Endothelial cell of umbilical vein (primary cell): ENCODE measurements around the gene SLC6A2.

Experiments
- POLR2A ChIP-seq: IDR thresholded peaks from 2 replicates; pipeline ENCODE4 v1.6.1; 2012; ENCODE audit warnings: low read depth, mild to moderate bottlenecking, control low read depth, low read length
- TF ChIP-seq, protein P1 (sequence below), 2 donors: IDR thresholded peaks; 1 replicate in 1 of 2; 2 replicates in 1 of 2; pipeline ENCODE4 v1.5.1; 2011; ENCODE audit warnings: low read length in 2 of 2, mild to moderate bottlenecking in 2 of 2, moderate library complexity in 2 of 2, control low read depth in 1 of 2, inconsistent platforms in 1 of 2, low read depth in 1 of 2; ENCODE audit not compliant: insufficient read depth in 1 of 2; ENCODE audit errors: extremely low read depth in 1 of 2

DNA sequence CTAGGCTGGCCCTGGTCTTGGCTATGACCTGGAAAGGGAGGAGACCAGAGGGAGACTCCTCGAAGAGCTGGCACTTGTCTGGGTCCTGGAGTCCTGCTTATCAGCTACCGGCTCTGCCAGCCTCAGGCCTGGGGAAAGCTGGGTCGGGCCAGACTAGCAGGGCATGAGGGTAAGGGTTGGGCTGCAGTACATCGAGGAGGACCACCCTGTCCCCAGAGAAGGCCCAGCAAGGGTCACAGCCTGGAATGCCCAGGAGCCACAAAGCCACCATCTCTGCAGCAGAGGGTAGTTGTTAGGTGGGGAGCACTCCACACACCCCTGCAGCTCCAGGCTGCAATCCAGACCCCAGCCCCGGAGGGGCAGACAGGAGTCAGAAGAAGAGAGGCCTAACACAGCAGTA, 54.0 kb downstream of the SLC6A2 start:
- TF ChIP-seq, protein P1, sequence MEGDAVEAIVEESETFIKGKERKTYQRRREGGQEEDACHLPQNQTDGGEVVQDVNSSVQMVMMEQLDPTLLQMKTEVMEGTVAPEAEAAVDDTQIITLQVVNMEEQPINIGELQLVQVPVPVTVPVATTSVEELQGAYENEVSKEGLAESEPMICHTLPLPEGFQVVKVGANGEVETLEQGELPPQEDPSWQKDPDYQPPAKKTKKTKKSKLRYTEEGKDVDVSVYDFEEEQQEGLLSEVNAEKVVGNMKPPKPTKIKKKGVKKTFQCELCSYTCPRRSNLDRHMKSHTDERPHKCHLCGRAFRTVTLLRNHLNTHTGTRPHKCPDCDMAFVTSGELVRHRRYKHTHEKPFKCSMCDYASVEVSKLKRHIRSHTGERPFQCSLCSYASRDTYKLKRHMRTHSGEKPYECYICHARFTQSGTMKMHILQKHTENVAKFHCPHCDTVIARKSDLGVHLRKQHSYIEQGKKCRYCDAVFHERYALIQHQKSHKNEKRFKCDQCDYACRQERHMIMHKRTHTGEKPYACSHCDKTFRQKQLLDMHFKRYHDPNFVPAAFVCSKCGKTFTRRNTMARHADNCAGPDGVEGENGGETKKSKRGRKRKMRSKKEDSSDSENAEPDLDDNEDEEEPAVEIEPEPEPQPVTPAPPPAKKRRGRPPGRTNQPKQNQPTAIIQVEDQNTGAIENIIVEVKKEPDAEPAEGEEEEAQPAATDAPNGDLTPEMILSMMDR (IDR thresholded peaks at IDR 0.05; ENCODE audit: extremely low read depth in 1 of 2, insufficient read depth in 1 of 2, low read depth in 1 of 2, low read length in 2 of 2) = no peak
- no peak for TF ChIP-seq POLR2A
